Measurements from ENCODE around the gene SGPP1. TPM values are rescaled to one million over a fixed set of nuclear protein-coding genes. Genes with fewer than 3 reads are reported as not detected.

Gene SGPP1
- total RNA-seq, 1 donor from 2014 or later: 21.1 TPM

DNA sequence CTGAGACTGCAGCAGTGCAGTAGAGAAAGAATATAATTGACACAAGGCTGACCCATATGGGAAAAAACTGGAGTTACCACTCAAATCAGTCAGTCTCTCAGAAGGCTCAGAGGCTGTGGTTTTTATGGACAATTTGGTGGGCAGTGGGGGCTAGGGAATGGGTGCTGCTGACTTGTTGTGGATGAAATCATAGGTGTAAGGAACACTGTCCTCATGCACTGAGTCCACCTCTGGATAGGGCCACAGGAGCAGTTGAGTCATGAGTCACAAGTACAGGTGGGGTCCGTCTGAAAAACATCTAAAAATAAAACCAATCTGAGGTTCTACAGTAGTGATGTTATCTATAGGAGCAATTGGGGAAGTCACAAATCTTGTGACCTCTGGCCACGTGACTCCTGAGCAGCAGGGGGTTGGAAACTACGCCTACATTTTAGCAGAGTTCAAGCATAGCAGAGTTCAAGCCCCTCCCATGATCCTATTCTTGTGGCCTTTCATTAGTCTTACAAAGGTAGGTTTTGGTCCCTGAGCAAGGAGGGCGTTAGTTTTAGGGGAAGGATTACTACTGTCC lies 18.1 kb upstream of the SGPP1 start:
- DNase-seq (ENCODE audit: extremely low spot score in 2 of 2): no peak
- Histone ChIP-seq H3K27ac (no peak overlapping the region), H3K36me3 (no peaks in the 10 kb centered on the region), H3K9me3 (no peaks in the 10 kb centered on the region), H3K4me1 (no peaks in the 10 kb centered on the region), H3K27me3 (no peaks in the 10 kb centered on the region), H3K4me3 (no peak overlapping the region)
- no peak for TF ChIP-seq POLR2AphosphoS5 (IDR thresholded peaks at IDR 0.05; ENCODE audit: insufficient read depth in 1 of 2, low read depth in 1 of 2)
- intact Hi-C loops (cut with DNase I): no loop called here

DNA sequence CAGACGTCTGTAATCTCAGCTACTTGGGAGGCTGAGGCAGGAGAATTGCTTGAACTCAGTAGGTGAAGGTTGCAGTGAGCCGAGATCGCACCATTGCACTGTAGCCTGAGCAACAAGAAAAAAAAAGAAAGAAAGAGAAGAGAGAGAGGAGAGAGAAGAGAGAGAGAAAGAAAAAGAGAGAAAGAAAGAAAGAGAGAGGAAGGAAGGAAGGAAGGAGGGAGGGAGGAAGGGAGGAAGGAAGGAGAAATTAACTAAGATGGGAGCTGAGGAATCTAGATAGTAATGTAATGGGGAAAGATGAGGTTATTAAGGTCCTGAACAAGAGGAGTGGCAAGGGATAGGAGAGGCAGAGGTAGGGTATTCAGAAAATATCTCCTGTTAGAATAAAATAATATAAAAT lies 17.4 kb upstream of the SGPP1 start:
- TF ChIP-seq CTCF (IDR thresholded peaks at IDR 0.05): no peak
- no peak for TF ChIP-seq POLR2AphosphoS5 (IDR thresholded peaks at IDR 0.05; ENCODE audit: insufficient read depth in 1 of 2, low read depth in 1 of 2)
- TF ChIP-seq POLR2A (IDR thresholded peaks at IDR 0.05): no peak
- Histone ChIP-seq H3K36me3 (no peaks in the 10 kb centered on the region), H3K4me1 (no peaks in the 10 kb centered on the region), H3K27me3 (no peaks in the 10 kb centered on the region), H3K9me3 (no peaks in the 10 kb centered on the region), H3K27ac (no peak overlapping the region), H3K4me3 (no peak overlapping the region)
- intact Hi-C loops (cut with DNase I): no loop called here
- no peak for DNase-seq (ENCODE audit: extremely low spot score in 2 of 2)

- Histone ChIP-seq H3K4me1 (no peaks in the 10 kb centered on the region), H3K27me3 (no peaks in the 10 kb centered on the region), H3K27ac (no peak overlapping the region), H3K4me3 (no peak overlapping the region), H3K9me3 (no peaks in the 10 kb centered on the region), H3K36me3 (no peaks in the 10 kb centered on the region)
- intact Hi-C loops (cut with DNase I): no loop called here
- DNase-seq (ENCODE audit: extremely low spot score in 2 of 2): no peak
- TF ChIP-seq POLR2A (IDR thresholded peaks at IDR 0.05) (no peak), CTCF (IDR thresholded peaks at IDR 0.05) (no peak), POLR2AphosphoS5 (IDR thresholded peaks at IDR 0.05; ENCODE audit: insufficient read depth in 1 of 2, low read depth in 1 of 2) (no peak)
Measured at GRCh38 chr14:63737582-63738006, 9.7 kb upstream of the SGPP1 start.

- H3K9me3 ChIP-seq: no peaks in the 10 kb centered on the region
- no peak overlapping the region for H3K4me3 ChIP-seq
- no peak for DNase-seq (ENCODE audit: extremely low spot score in 2 of 2)
- no peak overlapping the region for H3K27ac ChIP-seq
- intact Hi-C loops (cut with DNase I): no loop called here
- no peaks in the 10 kb centered on the region for H3K4me1 ChIP-seq
- TF ChIP-seq CTCF (IDR thresholded peaks at IDR 0.05) (no peak), POLR2A (IDR thresholded peaks at IDR 0.05) (no peak), POLR2AphosphoS5 (IDR thresholded peaks at IDR 0.05; ENCODE audit: insufficient read depth in 1 of 2, low read depth in 1 of 2) (no peak)
- no peaks in the 10 kb centered on the region for H3K27me3 ChIP-seq
- H3K36me3 ChIP-seq: no peaks in the 10 kb centered on the region
Measured at GRCh38 chr14:63735720-63736119, 7.9 kb upstream of the SGPP1 start.

- intact Hi-C loops (cut with DNase I): no loop called here
- TF ChIP-seq POLR2A (IDR thresholded peaks at IDR 0.05): no peak
- no peak for TF ChIP-seq CTCF (IDR thresholded peaks at IDR 0.05)
- no peak for TF ChIP-seq POLR2AphosphoS5 (IDR thresholded peaks at IDR 0.05; ENCODE audit: insufficient read depth in 1 of 2, low read depth in 1 of 2)
- H3K27me3 ChIP-seq: no peaks in the 10 kb centered on the region
- H3K4me3 ChIP-seq: no peak overlapping the region
- H3K9me3 ChIP-seq: no peaks in the 10 kb centered on the region
- H3K27ac ChIP-seq: no peak overlapping the region
- peaks cover 15% of the 10 kb centered on the region for H3K4me1 ChIP-seq
- DNase-seq (ENCODE audit: extremely low spot score in 2 of 2): no peak
- H3K36me3 ChIP-seq: no peaks in the 10 kb centered on the region
Measured at GRCh38 chr14:63730659-63731058, 2.8 kb upstream of the SGPP1 start.
